GM12892 (cell line): ENCODE results near the gene NACC2.

ENCODE experiments used
- POLR2A ChIP-seq: IDR thresholded peaks from 2 replicates; pipeline ENCODE4 v1.6.1; 2011; ENCODE audit warnings: low read depth, low read length, control low read depth
- POLR2AphosphoS5 ChIP-seq: IDR thresholded peaks from 2 replicates; pipeline ENCODE4 v1.6.1; 2011; ENCODE audit warnings: low read depth, low read length, control low read depth

DNA sequence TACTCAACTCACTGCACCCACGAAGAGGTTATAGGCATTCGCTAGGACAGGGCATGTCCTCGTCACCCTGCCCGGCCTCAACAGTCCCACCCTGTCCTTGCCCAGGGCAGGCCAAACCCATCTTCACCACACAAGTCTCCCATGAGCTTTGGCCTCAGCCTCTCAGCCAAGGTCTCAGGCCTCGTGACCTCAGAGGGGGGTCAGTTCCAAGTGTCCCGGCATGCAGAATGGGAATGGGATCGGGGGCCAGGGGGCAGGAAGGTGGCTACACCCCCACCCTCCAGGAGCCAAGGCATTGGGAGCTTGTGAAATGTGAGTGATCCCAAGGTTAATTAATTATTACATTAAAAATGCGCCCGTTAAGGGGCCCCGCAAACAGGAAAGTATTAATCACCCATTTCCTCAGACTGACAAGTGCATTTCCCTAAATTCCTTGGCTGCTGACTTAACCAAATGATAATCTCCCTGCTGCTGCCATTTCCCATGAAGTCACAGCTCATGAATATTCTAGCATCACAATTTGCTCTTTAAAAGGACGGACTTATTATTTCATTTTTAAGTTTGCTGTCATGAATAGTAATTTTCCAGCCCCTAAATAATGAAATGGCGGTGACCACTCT is 125.9 kb downstream of the NACC2 start:
- no peak for TF ChIP-seq POLR2AphosphoS5
- TF ChIP-seq POLR2A: no peak
